ENCODE data around the gene C2CD4A. TPM values are rescaled to one million over a fixed set of nuclear protein-coding genes. Genes with fewer than 3 reads are reported as not detected.

The C2CD4A gene
- total RNA-seq, 2 donors from 2014 or later, result 1.8 TPM; not detected in 1

DNA sequence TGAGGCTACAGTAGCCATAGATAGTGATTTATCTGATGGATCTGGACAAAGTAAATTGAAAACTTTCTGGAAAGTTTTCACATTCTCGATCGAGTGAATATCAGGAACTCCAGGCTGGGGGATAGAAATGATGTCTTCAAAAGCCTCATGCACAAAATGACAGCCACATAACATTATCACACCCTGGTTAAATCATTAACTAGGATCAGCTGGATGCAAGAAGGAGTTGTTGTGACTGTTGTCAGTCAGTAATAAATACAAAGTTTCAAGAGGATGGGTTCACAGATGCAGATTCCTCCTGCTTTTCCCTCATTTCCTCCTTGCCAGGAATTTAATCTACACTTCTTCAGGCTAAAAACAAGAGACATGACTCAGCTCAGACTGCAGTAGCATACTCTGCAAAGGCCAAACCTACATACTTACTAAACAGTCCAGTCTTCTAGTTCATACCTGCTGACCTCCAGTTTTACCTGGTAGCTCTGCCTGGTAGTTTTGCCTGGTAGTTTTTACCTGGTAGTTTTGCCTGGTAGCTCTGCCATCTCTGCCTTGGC is 40.9 kb downstream of the C2CD4A start:
- Histone ChIP-seq H3K4me1 (ENCODE audit: control insufficient read depth in 1 of 2, low read depth in 2 of 2) (peaks cover 2 to 18% of the 10 kb centered on the region in 2 donors), H3K36me3 (no peaks in the 10 kb centered on the region), H3K27ac (no peak overlapping the region), H3K9me3 (no peaks in the 10 kb centered on the region), H3K4me3 (no peak overlapping the region), H3K27me3 (replicated peaks; ENCODE audit: insufficient read depth) (no peaks in the 10 kb centered on the region)
- TF ChIP-seq, protein P1, sequence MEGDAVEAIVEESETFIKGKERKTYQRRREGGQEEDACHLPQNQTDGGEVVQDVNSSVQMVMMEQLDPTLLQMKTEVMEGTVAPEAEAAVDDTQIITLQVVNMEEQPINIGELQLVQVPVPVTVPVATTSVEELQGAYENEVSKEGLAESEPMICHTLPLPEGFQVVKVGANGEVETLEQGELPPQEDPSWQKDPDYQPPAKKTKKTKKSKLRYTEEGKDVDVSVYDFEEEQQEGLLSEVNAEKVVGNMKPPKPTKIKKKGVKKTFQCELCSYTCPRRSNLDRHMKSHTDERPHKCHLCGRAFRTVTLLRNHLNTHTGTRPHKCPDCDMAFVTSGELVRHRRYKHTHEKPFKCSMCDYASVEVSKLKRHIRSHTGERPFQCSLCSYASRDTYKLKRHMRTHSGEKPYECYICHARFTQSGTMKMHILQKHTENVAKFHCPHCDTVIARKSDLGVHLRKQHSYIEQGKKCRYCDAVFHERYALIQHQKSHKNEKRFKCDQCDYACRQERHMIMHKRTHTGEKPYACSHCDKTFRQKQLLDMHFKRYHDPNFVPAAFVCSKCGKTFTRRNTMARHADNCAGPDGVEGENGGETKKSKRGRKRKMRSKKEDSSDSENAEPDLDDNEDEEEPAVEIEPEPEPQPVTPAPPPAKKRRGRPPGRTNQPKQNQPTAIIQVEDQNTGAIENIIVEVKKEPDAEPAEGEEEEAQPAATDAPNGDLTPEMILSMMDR (IDR thresholded peaks at IDR 0.05), result no peak
- DNase-seq (ENCODE audit: low spot score), result no peak
- ATAC-seq (ENCODE audit: insufficient number of reproducible peaks, low FRiP score, low read depth), result no peak

DNA sequence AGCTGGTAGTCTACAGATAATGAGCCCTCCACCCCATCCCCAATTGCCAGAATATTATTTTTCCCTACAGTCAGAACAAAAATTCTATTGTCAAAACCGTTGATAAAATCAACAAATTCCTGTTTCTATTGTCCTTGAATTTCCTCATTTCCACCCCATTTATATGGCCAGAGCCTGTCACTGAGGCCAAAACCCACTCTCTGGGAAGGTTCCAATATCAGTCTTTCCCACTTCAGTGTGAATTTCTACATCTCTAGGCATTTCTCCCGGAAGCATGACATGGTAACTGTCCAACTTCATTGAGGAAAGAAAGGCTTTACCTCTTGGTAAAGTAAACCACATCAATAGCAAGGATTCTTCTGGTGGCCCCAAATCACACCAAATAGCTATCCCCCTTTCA is 41.6 kb downstream of the C2CD4A start:
- ATAC-seq (ENCODE audit: insufficient number of reproducible peaks, low FRiP score, low read depth) (no peak), DNase-seq (ENCODE audit: low spot score) (no peak)
- Histone ChIP-seq H3K4me3 (no peak overlapping the region), H3K9me3 (no peaks in the 10 kb centered on the region), H3K27me3 (replicated peaks; ENCODE audit: insufficient read depth) (no peaks in the 10 kb centered on the region), H3K4me1 (ENCODE audit: control insufficient read depth in 1 of 2, low read depth in 2 of 2) (peaks cover 2 to 26% of the 10 kb centered on the region in 2 donors), H3K36me3 (no peaks in the 10 kb centered on the region), H3K27ac (no peak overlapping the region)
- TF ChIP-seq, protein P1 (IDR thresholded peaks at IDR 0.05), result no peak

DNA sequence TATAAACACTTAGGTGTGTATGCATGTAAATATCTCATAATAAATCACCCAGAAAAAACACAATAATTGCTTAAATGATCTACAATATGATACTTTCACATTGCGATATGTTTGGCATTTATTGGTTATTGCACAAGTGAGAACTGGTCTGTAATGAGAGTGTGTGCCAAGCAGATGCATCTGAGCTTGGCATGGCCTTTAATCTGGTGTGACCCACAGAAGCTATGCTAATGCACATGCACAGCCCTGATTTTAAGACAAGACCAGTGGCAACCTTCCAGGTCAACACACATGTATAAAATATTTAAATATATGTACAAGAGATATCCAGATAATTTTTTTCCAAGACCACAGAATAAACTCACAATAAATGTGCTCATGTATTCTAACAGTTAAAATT is 42.7 kb downstream of the C2CD4A start:
- no peak for ATAC-seq (ENCODE audit: insufficient number of reproducible peaks, low FRiP score, low read depth)
- Histone ChIP-seq H3K4me3 (no peak overlapping the region), H3K27me3 (replicated peaks; ENCODE audit: insufficient read depth) (no peaks in the 10 kb centered on the region), H3K9me3 (no peaks in the 10 kb centered on the region), H3K36me3 (no peaks in the 10 kb centered on the region), H3K4me1 (ENCODE audit: control insufficient read depth in 1 of 2, low read depth in 2 of 2) (peaks cover 2 to 27% of the 10 kb centered on the region in 2 donors), H3K27ac (no peak overlapping the region)
- no peak for DNase-seq (ENCODE audit: low spot score)
- TF ChIP-seq, protein P1 (IDR thresholded peaks at IDR 0.05), result no peak

DNA sequence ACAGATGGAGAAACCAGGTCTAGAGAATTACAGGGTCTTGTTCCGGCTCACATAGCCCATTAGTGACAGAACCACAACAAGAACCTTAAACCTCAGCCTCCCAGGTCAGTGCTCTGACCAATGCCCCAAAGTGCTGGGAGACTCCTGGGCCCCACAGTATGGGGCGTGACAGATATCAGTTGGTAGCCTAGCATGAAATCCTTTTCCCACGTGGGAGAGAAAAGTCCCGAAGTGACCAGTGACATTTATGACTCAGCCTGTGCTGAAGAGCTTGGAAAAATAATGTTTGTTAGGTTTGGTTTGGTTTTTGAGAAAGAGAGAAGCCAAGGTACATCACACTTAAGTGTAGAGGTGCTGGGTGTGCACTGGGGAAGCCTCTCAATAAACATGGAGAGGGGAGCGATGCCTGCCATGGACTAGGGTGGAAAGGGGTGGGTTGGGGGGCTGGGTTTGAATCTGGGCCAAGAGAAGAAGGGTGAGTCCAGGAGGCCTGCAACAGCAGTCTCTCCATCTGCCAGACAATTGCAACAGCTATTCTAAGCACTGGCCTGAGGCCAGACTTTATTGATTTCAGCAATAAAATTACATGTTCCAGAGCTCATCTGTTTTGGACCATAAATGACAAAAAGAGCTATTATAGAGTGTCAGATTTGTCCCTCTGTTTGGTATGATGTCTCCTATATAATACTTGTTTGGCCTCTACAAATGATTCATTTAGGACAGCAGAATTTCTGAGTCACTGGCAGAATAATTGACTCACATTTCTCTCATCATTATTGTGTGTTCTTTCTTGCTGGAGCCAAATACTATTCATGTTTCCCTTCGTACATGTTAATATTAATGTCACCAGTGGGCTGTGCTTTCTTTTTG is 43.4 kb downstream of the C2CD4A start:
- H3K27ac ChIP-seq, result peak overlapping the region in 1 of 2 donors; percentile 7

DNA sequence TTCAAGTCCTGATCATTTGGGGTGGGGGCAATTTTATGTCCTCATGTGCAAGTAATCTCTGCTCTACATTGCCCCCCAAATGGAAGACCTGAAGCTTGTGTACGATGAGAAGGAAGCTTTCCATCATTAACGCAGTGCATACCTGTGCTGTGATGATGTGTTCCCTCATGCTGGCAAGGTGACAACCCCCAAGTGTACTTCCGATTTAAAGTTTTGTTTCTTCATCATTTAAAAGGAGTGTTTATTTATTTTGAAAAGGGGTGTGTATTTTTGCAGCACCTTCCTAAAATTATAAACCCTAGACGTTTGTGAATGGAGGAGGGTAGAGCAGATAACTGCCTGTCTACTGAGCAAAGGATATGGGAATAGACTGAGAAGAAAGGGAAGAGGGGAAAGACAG is 45.3 kb downstream of the C2CD4A start:
- Histone ChIP-seq H3K27me3 (replicated peaks; ENCODE audit: insufficient read depth) (no peaks in the 10 kb centered on the region), H3K4me1 (ENCODE audit: control insufficient read depth in 1 of 2, low read depth in 2 of 2) (peaks cover 2 to 27% of the 10 kb centered on the region in 2 donors), H3K4me3 (no peak overlapping the region), H3K36me3 (no peaks in the 10 kb centered on the region), H3K27ac (no peak overlapping the region), H3K9me3 (no peaks in the 10 kb centered on the region)
- no peak for DNase-seq (ENCODE audit: low spot score)
- ATAC-seq (ENCODE audit: insufficient number of reproducible peaks, low FRiP score, low read depth), result no peak
- TF ChIP-seq, protein P1 (IDR thresholded peaks at IDR 0.05), result no peak

More for the DNA sequence above, 43.4 kb downstream of the C2CD4A start:
- no peak overlapping the region for H3K4me3 ChIP-seq
- H3K36me3 ChIP-seq, result no peaks in the 10 kb centered on the region
- H3K9me3 ChIP-seq, result no peaks in the 10 kb centered on the region
- ATAC-seq (ENCODE audit: insufficient number of reproducible peaks, low FRiP score, low read depth) (peak; percentile 31), DNase-seq (ENCODE audit: low spot score) (no peak)
- H3K4me1 ChIP-seq (ENCODE audit: control insufficient read depth in 1 of 2, low read depth in 2 of 2), result peaks cover 2 to 27% of the 10 kb centered on the region in 2 donors
- no peaks in the 10 kb centered on the region for H3K27me3 ChIP-seq (replicated peaks; ENCODE audit: insufficient read depth)
- TF ChIP-seq, protein P1 (IDR thresholded peaks at IDR 0.05), result no peak

All from thoracic aorta (tissue), 2 donors.